GM18499 (cell line): ENCODE measurements around the gene ATP5MC2.
"Not testable (repeated sequence)": the region's sequence is repeated elsewhere in the genome, so short reads cannot be mapped to it uniquely, and the experiment has no call there.

ENCODE experiments used
- ATAC-seq: cut with Tn5 transposase; IDR thresholded peaks from one replicate; pipeline ENCODE4 v1.9.1; 2021; ENCODE audit warnings: moderate number of reproducible peaks; ENCODE audit not compliant: insufficient read depth, unreplicated experiment

ATP5MC2 gene

DNA sequence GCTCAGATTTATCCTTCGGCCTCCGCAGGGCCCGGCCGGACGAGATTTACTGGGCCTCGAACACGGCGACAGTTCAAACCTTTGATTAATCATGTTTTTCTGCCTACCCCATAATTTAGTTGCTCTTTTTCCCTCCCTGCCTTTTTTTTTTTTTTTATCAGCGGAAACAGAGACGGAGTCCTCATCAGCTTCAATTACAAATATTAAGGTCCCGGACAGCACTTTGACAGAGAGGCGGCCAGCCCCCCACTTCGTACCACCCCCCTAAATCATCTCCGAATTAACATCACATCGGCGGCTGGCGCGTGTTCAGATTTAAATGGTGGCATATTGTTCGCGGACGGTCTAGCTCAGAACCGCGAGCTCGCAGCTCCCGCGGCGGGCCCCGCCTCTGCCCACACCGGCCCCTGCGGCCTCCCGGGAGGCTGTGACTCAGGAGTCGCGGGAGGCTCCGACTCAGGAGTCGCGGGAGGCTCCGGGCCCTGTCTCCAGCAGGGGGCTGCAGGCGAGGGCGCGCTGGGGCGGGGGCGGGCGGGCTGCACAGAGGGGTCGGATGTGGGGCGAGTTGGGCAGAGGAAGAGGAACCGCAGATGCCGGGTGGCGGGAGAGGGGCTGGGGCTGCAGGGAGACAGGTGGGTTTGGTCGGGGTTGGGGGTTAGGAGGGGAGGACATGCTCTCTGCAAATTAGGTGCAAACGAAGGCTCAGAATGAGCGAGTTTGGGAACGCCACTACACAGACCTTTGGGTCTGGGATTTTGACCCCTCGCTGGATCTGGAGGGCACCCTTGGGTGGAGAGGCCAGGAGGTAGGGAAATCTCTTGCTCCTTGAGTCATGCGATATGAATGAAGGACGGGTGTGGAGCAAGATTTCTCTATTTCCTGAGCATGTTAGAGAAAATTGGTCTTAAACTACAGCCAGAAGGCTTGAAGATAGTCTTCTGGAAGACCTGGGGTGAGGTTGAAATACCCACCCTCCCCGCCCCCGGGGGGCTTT, 19.6 kb upstream of the ATP5MC2 start:
- ATAC-seq, result no peak

DNA sequence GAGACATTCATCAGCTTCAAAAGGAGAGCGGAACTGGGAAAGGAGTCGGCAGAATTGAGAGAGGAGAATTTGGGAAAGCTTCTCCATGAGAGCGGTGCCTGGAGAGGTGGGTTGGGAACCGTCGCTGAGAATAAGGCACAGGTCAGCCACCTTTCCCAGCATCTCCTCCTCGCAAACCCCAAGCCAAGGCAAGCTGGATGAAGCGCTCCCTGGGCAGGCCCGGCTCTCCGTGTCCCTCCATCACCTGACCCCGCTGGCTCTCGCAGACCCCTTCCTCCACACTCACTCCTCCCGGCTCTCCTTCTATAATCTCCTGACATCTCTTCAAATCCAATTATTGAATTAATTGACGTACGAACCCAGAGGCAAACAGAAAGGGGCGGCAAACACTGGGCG, 18.9 kb upstream of the ATP5MC2 start:
- ATAC-seq, result no peak

DNA sequence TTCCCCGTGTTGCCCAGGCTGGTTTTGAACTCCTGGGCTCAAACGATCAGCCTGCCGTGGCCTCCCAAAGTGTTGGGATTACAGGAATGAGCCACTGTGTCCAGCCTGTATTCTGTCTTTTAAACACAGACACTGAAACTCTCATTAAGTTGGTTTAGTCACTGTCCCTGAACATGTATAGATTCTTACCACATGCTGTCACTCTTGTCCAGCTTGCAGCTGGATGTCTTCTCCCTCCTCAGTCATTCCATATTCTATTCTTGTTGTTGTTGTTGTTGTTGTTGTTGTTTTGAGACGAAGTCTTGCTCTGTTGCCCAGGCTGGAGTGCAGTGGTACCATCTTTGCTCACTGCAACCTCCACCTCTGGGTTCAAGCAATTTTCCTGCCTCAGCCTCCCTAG, 12.3 kb upstream of the ATP5MC2 start:
- ATAC-seq, result no peak

DNA sequence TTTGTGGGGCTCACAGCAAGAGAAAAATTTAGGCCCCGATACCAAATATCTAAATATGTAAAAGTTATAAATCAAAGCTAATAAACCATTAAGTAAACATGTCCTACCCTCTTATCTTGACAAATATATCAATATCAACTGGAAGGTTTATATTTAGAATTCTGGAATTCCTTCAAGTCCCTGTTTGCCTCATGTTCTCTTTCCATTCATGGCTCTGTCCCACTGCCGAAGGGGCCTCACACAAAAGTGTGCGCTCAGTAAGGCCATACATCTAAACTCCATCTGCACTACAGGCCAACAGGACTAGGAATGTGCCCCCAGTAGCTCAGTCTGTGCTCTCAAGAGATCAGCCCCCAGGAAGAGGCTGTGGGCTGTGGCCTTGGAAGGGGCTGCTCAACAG, 10.6 kb upstream of the ATP5MC2 start:
- no peak for ATAC-seq

DNA sequence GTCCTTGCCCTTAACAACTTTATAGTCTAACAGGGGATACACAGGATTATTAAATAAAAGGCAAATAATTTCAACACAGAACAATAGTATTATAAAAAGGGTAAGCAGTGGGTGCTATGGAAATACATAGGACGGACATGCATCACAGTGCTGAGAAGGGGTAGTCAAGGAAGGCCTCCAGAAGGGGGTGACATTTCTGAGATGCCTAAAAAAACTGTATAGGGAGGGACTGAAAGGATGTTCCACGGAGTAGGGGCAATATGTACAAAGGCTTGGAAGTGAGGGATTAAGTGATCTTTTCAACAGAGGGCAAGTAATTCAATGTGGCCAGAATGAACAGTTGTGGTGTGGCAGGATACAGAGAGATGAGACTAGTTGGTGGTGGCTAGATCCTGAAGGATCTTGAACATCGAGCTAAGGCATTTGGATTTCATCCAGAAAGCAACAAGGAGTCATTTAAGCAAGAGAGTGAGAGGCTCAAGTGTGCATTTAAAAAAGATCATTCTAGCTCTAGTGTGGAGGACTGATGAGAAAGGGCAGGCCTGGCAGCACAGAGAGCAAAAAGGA, 8.9 kb upstream of the ATP5MC2 start:
- ATAC-seq, result no peak

DNA sequence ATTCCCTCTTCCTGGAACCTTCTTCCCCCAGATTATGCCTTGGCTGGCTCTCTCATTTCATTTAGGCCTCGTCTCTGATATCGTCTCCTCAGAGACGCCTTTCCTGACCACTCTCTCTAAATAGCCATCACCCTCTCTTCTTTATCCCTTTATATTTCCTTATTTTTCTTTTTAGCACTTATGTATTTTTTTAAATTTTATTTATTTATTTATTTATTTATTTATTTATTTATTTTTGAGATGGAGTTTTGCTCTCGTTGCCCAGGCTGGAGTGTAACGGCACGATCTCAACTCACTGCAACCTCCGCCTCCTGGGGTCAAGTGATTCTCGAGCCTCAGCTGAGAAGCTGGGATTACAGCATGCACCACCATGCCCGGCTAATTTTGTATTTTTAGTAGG, 8.1 kb upstream of the ATP5MC2 start:
- ATAC-seq, result no peak

DNA sequence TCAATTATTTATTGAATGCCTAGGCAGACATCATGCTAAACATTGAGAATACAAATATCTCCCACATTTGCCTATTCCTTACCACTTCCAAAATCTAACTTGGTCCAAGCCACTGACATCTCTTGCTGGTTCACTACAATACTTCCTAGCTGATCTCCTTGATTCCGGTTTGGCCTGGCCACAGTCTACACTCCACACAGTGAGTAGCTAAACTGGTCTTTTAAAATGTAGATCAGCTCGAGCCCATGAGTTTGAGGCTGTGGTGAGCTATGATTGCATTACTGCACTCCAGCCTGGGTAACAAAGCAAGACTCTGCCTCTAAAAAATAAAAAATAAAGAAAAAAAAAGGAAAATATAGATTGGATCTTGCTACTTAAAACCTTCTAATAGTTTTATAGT, 7.6 kb upstream of the ATP5MC2 start:
- ATAC-seq, result no peak

DNA sequence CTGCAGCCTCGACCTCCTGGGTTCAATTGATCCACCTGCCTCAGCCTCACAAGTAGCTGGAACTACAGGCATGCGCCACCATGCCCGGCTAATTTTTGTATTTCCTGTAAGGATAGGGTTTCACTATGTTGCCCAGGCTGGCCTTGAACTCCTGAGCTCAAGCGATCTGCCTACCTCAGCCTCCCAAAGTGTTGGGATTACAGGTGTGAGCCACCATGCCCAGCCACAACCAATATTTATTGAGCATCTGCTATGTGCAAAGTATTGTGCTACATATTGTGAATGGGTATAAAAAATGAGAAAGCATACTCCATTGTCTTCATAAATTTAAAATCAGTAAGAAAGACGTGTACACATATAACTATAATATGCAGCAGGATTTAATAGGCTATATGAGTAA, 4.2 kb upstream of the ATP5MC2 start:
- ATAC-seq, result not testable (repeated sequence)

DNA sequence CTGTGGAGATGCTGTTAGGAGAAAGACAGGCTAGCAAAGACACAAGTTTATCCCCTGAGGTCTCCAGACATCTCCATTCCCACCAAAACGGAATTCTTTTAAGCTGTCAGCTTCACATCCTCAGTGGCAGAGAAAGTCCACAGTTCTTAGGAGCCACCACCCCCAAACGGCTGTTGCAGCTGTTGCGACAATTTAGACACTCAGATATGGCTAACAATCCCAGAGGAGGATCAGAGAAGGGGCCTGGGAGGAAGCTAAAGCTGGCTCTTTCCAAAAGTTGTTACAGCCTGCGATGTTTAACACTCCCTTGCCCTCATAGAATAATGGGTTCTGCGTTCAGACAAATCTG, 1.9 kb upstream of the ATP5MC2 start:
- no peak for ATAC-seq

DNA sequence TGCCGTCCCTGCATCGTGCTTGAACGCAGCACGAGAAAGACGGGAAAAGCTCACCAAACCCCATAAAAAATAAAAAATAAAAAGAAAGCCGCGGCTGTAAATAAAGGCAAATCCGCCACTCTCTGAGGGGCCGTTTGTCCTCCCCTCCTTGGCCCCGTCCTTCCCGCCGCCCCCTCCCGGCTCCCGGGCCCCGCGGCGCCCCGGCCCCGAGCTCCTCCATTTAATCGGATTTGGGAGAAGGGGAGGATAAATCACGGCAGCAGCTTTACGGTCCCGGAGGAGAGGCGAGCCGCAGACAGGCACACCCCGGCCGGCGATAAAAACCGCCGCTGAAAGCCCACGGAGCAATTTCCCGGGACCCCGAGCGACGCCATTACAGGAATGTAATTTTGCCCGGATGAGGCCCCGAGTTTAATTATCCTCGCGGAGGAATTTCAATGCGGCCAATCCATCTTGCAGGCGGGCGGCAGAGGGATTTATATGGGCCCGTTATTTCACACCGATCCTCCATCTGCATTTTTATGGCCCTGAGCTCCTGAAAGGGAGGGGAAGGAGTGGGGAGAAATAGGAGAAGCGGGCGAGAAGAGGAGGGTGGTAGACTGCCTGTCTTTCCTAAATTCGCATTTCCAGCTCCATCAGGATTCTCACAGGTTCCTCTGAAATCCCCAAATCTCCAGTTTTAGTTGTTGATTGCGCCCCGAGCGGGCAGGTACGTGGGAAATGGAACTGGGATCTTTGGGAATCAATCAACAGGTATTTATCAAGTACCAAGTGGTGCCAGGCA, 1.3 kb upstream of the ATP5MC2 start:
- ATAC-seq, result no peak

DNA sequence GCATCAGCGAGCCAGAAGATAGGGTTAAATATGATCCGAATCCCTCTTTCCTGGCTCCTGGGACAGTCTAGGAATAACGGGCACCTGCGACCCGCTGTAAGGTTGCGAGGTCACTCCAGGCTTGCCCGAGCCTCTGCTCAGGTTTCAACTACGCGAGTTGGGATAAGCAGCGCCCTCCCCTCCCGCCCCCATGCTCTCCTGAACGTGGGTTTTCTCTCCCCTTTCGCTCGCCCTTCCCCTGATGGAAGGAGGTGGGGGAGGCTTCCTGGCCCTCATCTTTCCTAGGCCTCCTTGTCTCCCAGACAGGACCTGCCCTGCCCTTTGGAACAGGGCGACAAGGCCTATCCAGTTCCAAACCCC, 753 bp upstream of the ATP5MC2 start:
- no peak for ATAC-seq

DNA sequence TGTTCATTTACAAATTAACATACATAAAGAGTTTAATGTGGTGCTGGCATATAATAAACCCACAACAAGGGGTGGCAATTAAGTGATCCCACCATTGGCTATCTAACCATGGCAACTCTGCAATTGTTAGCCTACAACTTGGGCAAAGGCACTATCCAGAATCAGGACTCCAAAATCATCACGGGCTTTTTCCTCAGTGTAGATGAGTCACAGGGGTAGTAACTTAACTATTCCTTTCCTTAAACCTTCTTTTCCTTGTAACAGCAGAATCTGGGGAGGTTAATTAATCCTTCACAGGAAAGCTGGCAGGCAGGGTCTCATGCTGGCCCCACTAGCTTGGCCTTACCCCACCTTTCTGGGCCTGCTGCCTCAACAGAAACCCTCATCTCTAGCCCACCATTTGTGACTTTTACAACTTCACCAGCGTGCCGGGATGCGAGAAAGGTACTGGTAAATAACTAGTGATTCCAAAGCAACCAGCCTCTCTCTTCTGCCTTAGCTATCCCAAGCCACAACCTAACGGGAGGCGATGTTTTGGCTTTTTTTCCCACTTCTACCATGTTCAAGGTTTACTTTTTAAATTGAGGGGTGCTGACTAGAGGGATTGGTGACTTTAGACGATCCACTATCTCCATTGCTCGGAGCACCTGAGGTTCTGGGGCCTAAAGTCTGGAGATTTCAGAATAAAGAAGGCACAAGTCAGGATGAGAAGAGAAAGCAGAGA, 744 bp downstream of the ATP5MC2 start:
- ATAC-seq, result no peak

DNA sequence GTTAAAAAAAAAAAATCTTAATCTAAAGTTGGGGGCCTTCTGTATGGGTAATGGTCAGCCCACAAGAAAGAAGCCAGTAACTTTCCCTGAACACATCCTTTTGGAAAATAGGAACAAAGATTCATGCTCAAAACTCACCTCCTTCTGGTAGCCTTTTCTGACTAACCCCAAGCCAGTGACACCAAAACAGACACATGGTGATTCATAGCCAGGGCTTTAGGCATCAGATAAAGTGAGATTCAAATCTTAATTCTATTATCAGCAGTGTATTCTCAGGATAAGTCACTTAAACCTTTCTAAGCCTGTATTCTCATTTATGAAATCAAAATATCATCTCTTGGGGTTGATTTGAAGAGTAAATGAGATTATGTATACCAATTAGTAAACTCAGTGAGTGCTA, 4.9 kb downstream of the ATP5MC2 start:
- ATAC-seq, result no peak

DNA sequence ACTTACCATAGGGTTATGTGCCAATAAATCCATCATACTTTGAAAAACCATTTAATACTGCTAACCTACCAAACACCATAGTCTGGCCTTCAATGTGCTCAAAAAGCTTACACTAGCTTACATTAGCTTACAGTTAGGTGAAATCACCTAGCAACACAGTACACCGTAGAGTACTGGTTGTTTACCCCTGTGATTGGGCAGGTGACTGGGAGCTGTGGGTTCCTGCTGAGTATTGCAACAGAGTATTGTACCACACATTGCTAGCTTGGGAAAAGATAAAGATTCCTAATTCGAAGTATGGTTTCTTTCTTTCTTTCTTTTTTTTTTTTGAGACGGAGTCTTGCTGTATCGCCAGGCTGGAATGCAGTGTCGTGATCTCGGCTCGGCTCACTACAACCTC, 5.6 kb downstream of the ATP5MC2 start:
- no peak for ATAC-seq

DNA sequence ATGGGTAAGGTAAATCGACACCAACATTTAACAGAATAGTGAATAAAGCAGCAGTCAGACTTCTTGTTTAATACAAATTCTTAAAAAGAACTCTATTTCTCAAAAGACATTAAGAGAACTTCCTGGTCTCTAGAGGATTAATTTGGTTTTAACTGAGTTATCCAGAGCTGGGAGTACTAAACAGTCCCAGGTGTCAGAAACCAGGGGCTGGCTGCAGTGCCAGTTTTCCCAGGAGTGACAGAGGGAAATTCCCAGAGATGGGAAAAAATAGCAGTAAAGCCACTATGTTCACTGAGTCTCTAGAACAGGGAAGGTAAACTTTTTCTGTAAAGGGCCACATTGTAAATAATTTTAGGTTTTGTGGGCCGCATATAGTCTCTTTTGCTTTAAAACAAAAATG, 8.8 kb downstream of the ATP5MC2 start:
- ATAC-seq, result no peak

DNA sequence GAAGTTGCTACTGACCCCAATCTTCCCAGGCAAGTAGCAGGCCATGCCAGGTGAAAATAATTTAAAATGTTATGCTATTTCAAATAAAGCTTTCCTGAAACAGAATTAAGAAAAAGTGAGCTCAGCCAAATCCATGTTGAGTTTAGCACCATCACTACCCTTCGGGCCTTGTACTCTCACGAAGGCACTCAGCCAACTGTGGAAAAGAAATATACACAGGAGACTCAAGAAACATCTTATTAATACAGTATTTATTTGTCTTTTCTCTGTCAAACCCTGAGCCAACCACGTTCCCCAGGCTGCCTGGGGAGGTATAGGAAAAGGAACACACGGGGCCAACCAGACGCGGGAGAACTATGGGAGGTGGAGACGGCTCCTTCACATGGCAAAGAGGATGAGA, 10.9 kb downstream of the ATP5MC2 start:
- ATAC-seq, result no peak

DNA sequence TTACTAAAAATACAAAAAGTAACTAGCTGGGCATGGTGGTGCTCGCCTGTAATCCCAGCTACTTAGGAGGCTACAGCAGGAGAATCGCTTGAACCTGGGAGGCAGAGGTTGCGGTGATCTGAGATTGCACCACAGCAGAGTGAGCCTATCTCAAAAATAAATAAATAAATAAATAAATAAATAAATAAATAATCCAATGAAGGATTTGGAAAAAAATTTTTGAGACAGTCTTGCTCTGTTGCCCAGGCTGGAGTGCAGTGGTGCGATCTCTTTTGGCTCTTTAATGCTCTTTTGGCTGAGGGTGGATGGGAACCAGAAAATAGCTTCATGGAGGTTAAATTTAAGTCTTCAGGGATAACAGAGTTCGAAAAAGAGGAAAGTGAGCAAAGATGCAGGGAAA, 11.7 kb downstream of the ATP5MC2 start:
- no peak for ATAC-seq

DNA sequence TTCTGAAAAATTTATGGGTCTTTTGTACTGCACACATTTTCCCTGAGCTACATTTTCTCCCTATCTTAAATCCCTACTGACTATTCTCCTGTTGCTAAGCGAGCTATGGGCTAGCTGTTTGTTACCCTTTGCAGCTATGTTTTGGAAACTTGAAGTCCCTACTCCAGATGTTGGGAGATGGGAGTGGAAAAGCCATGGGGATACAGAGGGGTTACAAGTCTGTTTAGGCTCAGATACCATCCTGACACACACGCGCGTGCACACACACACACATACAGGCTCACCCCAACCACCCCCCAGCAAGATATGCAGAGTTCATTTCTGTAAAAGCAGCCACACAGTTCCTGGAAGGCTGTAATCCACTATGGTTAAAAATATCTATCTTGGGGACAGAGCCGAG, 15.8 kb downstream of the ATP5MC2 start:
- ATAC-seq, result no peak

DNA sequence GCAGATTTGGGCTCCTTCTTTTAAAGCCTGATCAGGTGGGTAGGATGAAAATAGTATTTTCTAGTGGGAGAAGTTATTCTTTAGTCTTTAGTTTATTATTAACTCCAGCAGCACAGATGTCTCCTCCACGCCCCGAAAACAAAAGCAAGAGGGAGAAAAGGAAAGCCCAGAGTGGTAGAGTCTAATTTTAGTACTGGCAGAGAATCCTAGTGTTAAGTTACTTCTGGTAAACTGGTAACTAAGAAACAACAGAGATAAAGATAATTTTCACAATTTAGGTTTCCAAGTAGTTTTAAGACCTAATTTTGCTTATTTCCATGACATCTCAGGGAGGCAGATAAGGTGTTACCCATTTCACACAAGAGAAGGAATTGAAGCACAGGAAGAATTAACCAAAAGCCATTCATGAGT, 16.3 kb downstream of the ATP5MC2 start:
- no peak for ATAC-seq

DNA sequence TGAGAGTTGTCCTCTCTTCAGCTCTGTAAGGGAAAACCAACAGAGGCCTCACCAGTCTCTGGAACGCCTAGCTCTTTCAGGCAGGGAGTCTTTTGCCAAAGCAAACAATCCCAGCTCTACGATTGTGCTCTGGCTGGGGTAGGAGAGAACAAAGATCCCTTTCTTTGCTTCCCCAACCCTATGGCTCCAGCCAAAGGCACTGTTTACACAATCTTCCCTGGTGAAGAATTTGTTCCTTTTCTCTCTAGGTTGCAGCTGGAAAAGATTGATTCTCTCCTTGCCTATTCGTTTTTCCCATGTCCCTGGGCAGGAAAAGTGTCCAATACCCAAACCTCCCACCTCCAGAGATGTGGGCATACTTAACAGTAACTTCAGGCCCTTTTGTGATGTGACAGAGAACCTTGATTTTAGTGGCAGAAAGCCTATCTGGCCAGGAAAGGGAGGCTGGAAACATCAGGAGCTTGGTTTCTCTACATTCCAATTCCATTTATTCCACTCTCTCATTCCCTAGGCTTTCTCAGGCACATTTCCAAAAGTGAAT, 16.8 kb downstream of the ATP5MC2 start:
- no peak for ATAC-seq
